GM04504 (cell line): ENCODE data around the gene SNRNP48.

Source experiments
- DNase-seq: peaks from one replicate; pipeline ENCODE4 v3.0.0-alpha.2; 2012; ENCODE audit warnings: low read depth

Gene SNRNP48

GRCh38 chr6:7559651-7560385 is 30.2 kb upstream of the SNRNP48 start:
- DNase-seq = no peak

- DNase-seq = no peak
Measured at GRCh38 chr6:7561153-7561964, 28.6 kb upstream of the SNRNP48 start.

GRCh38 chr6:7562769-7563168 is 27.2 kb upstream of the SNRNP48 start:
- DNase-seq = no peak

DNA sequence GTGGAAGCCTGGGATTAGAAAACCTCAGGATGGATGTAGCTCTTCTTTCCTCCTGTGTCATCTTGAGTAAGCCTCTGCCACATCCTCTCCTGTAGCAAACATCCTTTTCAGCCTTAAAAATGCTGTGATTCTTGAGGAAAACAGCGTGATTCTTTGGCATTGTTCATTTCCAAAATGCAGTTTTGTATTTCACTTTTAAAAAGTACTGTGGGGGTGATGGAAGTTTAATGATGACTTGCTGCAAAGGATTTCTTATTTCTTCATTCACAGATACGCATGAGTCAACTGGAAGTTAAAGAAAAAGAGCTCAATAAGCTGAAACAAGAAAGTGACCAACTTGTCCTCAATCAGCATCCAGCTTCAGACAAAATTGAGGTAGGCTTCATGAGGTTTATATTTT is 23.9 kb upstream of the SNRNP48 start:
- no peak for DNase-seq

- DNase-seq = no peak
Measured at GRCh38 chr6:7566617-7567173, 23.3 kb upstream of the SNRNP48 start.

GRCh38 chr6:7568021-7568420 is 22.0 kb upstream of the SNRNP48 start:
- peak; percentile 50 for DNase-seq

- DNase-seq = no peak
Measured at GRCh38 chr6:7569082-7569481, 20.9 kb upstream of the SNRNP48 start.

DNA sequence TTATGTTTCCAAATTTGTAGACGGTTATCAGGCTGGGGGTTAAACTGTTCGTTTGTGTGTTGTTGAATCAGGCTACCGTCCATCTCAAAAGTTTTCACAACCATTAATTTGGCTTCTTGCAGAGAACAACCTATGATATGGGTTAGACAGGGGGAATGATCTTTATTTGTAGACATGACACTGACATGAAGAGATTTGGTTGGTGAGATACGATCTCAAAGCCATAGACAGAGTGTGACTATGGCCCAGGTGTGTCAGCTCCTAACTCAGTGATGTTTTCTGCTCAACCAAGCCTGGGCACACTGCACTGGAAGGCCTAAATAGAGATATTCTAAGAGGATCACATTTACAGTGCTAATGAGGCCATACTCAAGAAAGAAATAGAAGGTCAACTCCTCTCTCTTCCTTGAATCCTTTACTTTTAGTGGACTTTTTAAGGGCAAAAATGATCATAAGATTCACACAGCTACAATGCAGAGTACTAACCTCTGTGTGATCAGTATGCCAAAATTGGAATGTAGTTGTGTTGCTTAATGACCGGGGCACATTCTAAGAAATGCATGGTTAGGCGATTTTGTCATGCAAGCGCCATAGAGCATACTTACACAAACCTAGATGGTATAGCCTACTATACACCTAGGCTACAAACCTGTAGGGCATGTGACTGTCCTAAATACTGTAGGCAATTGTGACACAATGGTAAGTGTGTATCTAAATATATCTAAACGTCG is 17.6 kb upstream of the SNRNP48 start:
- no peak for DNase-seq

- DNase-seq = no peak
Measured at GRCh38 chr6:7574500-7574899, 15.5 kb upstream of the SNRNP48 start.

GRCh38 chr6:7578516-7578915 is 11.5 kb upstream of the SNRNP48 start:
- no peak for DNase-seq

- DNase-seq = no peak
Measured at GRCh38 chr6:7578931-7579330, 11.1 kb upstream of the SNRNP48 start.

GRCh38 chr6:7579851-7580250 is 10.1 kb upstream of the SNRNP48 start:
- no peak for DNase-seq

DNA sequence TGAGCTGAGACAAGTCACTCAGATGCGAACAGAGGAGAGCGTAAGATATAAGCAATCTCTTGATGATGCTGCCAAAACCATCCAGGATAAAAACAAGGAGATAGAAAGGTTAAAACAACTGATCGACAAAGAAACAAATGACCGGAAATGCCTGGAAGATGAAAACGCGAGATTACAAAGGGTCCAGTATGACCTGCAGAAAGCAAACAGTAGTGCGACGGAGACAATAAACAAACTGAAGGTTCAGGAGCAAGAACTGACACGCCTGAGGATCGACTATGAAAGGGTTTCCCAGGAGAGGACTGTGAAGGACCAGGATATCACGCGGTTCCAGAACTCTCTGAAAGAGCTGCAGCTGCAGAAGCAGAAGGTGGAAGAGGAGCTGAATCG is 9.5 kb upstream of the SNRNP48 start:
- no peak for DNase-seq

DNA sequence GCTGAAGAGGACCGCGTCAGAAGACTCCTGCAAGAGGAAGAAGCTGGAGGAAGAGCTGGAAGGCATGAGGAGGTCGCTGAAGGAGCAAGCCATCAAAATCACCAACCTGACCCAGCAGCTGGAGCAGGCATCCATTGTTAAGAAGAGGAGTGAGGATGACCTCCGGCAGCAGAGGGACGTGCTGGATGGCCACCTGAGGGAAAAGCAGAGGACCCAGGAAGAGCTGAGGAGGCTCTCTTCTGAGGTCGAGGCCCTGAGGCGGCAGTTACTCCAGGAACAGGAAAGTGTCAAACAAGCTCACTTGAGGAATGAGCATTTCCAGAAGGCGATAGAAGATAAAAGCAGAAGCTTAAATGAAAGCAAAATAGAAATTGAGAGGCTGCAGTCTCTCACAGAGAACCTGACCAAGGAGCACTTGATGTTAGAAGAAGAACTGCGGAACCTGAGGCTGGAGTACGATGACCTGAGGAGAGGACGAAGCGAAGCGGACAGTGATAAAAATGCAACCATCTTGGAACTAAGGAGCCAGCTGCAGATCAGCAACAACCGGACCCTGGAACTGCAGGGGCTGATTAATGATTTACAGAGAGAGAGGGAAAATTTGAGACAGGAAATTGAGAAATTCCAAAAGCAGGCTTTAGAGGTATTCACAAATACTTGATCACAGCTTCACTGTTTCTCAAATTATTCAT is 8.9 kb upstream of the SNRNP48 start:
- DNase-seq = no peak

- DNase-seq = no peak
Measured at GRCh38 chr6:7585287-7585930, 4.6 kb upstream of the SNRNP48 start.

- no peak for DNase-seq
Measured at GRCh38 chr6:7587631-7588100, 2.3 kb upstream of the SNRNP48 start.

- no peak for DNase-seq
Measured at GRCh38 chr6:7588506-7588905, 1.5 kb upstream of the SNRNP48 start.

DNA sequence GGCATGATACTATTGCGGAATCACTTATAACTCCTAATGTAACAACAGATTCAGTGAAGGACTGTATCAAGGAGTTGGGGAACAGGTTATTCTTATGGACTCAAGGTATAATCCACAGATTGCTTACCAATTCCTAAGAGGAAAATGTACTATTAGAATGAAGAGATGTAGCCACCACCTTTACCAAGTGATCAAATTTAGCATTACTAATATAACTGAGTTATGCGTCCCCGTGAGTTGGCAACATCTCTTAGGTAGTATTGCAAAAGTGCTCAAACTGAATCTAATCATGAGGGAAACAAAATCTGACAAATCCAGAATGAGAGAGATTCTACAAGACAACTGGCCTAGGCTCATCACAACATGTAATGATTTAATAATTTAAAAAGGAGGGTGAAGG is 777 bp upstream of the SNRNP48 start:
- DNase-seq = no peak

GRCh38 chr6:7590918-7591302 is 912 bp downstream of the SNRNP48 start:
- no peak for DNase-seq

GRCh38 chr6:7591770-7592169 is 1.8 kb downstream of the SNRNP48 start:
- DNase-seq = no peak

- no peak for DNase-seq
Measured at GRCh38 chr6:7593229-7593628, 3.2 kb downstream of the SNRNP48 start.
